ENCODE data around the gene RRP36.

Gene RRP36

GRCh38 chr6:43054206-43054943 is 33.0 kb downstream of the RRP36 start:
- intact Hi-C loops (cut with micrococcal nuclease) = loop anchor here (10.0 kb wide), 1 partner anchor 70 kb away; the partner anchor contains the start of gene PPP2R5D

GRCh38 chr6:43055966-43056365 is 34.5 kb downstream of the RRP36 start:
- H3K27me3 Mint-ChIP-seq = no peaks in the 10 kb centered on the region
- H3K4me1 Mint-ChIP-seq (ENCODE audit: low read depth) = peaks cover 55% of the 10 kb centered on the region
- no peak overlapping the region for H3K4me3 Mint-ChIP-seq
- intact Hi-C loops (cut with micrococcal nuclease) = loop anchor here (10.0 kb wide), 1 partner anchor 71 kb away; the partner anchor contains the start of gene PPP2R5D
- H3K27ac Mint-ChIP-seq = no peak overlapping the region
- no peaks in the 10 kb centered on the region for H3K9me3 Mint-ChIP-seq
- H3K36me3 Mint-ChIP-seq (ENCODE audit: low read depth) = peaks cover 64% of the 10 kb centered on the region

More at GRCh38 chr6:43054206-43054943, 33.0 kb downstream of the RRP36 start:
- Mint-ChIP-seq H3K27ac (peak overlapping the region; percentile 95), H3K4me1 (ENCODE audit: low read depth) (peaks cover 48% of the 10 kb centered on the region), H3K4me3 (peak overlapping the region; percentile 94), H3K27me3 (no peaks in the 10 kb centered on the region), H3K9me3 (no peaks in the 10 kb centered on the region), H3K36me3 (ENCODE audit: low read depth) (peaks cover 74% of the 10 kb centered on the region)

GRCh38 chr6:43058531-43058930 is 37.1 kb downstream of the RRP36 start:
- peaks cover 36% of the 10 kb centered on the region for H3K4me1 Mint-ChIP-seq (ENCODE audit: low read depth)
- H3K36me3 Mint-ChIP-seq (ENCODE audit: low read depth) = peaks cover 56% of the 10 kb centered on the region
- peak overlapping the region; percentile 91 for H3K4me3 Mint-ChIP-seq
- intact Hi-C loops (cut with micrococcal nuclease) = loop anchor here (2.0 to 10.0 kb wide), 2 partner anchors 74 to 116 kb away; partner anchors contain the start of gene PPP2R5D
- no peaks in the 10 kb centered on the region for H3K9me3 Mint-ChIP-seq
- no peaks in the 10 kb centered on the region for H3K27me3 Mint-ChIP-seq
- peak overlapping the region; percentile 97 for H3K27ac Mint-ChIP-seq

- intact Hi-C loops (cut with micrococcal nuclease) = loop anchor here (1.0 to 10.0 kb wide), 3 partner anchors 45 to 115 kb away; partner anchors contain the start of genes KLHDC3 and PPP2R5D
- Mint-ChIP-seq H3K9me3 (no peaks in the 10 kb centered on the region), H3K4me1 (ENCODE audit: low read depth) (peaks cover 29% of the 10 kb centered on the region), H3K27me3 (no peaks in the 10 kb centered on the region), H3K27ac (peak within 1 kb of the TSS; percentile 97), H3K4me3 (peak within 1 kb of the TSS; percentile 91), H3K36me3 (ENCODE audit: low read depth) (peaks cover 48% of the 10 kb centered on the region)
Observed at GRCh38 chr6:43059168-43060033, 38.0 kb downstream of the RRP36 start, which contains the start of the genes KLC4 and MRPL2. Gene KLC4, plus strand, starts transcription at chr6:43059631. Its CDS starts 1,705 bp downstream, at chr6:43061336. Gene MRPL2, minus strand, starts transcription at chr6:43059434. Its CDS starts 53 bp downstream, at chr6:43059381.

GRCh38 chr6:43060034-43060754 is 38.8 kb downstream of the RRP36 start:
- intact Hi-C loops (cut with micrococcal nuclease) = no loop called here
- H3K4me3 Mint-ChIP-seq = peak overlapping the region; percentile 91
- no peaks in the 10 kb centered on the region for H3K27me3 Mint-ChIP-seq
- H3K36me3 Mint-ChIP-seq (ENCODE audit: low read depth) = peaks cover 46% of the 10 kb centered on the region
- H3K9me3 Mint-ChIP-seq = no peaks in the 10 kb centered on the region
- peak overlapping the region; percentile 97 for H3K27ac Mint-ChIP-seq
- H3K4me1 Mint-ChIP-seq (ENCODE audit: low read depth) = peaks cover 28% of the 10 kb centered on the region

DNA sequence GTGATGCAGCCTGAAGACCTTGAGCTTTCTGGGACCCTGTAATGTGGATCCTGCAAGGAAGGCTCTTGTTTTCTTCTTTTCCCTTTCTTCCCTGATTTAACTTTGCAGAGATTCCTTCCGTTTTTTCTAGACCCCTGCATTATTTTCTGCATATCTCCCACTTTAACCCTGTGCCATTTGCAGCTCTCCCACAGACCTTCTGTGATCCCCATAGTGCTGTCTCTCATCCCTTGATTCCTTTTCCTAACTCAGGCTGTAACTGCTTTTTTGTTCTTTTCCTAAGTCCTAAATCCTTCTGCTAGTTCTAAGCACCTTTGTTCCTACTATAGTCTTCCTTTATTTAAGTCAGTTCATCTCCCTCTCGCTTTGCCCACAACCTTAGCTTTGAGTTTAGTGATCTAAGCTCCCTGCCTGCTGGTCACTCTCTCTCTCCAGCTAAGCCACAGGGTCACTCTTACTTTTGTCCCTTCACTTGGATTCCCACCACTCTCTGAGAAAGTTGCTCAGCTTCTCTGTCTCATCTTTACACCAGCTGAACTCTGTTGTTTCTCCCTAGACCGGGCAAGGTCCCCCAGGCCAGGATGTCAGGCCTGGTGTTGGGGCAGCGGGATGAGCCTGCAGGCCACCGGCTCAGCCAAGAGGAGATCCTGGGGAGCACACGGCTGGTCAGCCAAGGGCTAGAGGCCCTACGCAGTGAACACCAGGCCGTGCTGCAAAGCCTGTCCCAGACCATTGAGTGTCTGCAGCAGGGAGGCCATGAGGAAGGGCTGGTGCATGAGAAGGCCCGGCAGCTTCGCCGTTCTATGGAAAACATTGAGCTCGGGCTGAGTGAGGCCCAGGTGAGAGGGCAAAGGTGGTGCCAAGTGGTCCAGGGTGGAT is 39.6 kb downstream of the RRP36 start:
- peaks cover 44% of the 10 kb centered on the region for H3K36me3 Mint-ChIP-seq (ENCODE audit: low read depth)
- H3K4me3 Mint-ChIP-seq = no peak overlapping the region
- H3K27ac Mint-ChIP-seq = no peak overlapping the region
- intact Hi-C loops (cut with micrococcal nuclease) = no loop called here
- no peaks in the 10 kb centered on the region for H3K27me3 Mint-ChIP-seq
- H3K4me1 Mint-ChIP-seq (ENCODE audit: low read depth) = peaks cover 28% of the 10 kb centered on the region
- no peaks in the 10 kb centered on the region for H3K9me3 Mint-ChIP-seq

DNA sequence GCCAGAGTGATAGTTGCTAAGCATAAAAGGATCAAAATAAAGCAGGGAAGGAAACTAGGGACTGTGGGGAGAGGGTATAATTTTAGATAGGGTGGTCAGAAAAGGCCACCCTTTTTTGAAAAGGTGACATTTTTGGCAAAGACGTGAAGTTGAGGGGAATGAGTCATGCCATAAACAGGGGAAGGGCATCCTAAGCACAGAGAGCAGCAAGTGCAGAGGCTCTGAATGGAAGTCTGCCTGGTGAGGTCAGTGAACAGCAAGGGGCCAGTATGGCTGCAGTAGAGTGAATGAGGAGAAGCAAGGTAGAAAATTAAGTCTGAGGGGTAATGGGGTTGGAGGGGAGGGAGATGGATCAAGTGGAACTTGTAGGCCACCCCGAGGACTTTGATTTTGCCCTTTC is 40.4 kb downstream of the RRP36 start:
- H3K9me3 Mint-ChIP-seq = no peaks in the 10 kb centered on the region

DNA sequence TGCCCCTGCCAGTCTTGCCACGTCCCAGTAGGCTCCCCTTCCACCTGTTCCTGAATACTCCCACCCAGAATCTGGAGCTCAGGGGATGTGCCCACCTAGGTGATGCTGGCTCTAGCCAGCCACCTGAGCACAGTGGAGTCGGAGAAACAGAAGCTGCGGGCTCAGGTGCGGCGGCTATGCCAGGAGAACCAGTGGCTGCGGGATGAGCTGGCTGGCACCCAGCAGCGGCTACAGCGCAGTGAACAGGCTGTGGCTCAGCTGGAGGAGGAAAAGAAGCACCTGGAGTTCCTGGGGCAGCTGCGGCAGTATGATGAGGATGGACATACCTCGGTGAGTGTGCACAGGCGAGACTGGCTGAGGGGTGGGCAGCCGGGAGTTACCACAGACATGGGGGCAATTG is 41.4 kb downstream of the RRP36 start:
- Mint-ChIP-seq H3K27me3 (no peaks in the 10 kb centered on the region), H3K36me3 (ENCODE audit: low read depth) (peaks cover 36% of the 10 kb centered on the region), H3K27ac (no peak overlapping the region), H3K9me3 (no peaks in the 10 kb centered on the region), H3K4me3 (no peak overlapping the region), H3K4me1 (ENCODE audit: low read depth) (peaks cover 27% of the 10 kb centered on the region)
- intact Hi-C loops (cut with micrococcal nuclease) = no loop called here

More for the DNA sequence above, 40.4 kb downstream of the RRP36 start:
- H3K4me1 Mint-ChIP-seq (ENCODE audit: low read depth) = peaks cover 28% of the 10 kb centered on the region
- no peaks in the 10 kb centered on the region for H3K27me3 Mint-ChIP-seq
- intact Hi-C loops (cut with micrococcal nuclease) = no loop called here
- no peak overlapping the region for H3K4me3 Mint-ChIP-seq
- no peak overlapping the region for H3K27ac Mint-ChIP-seq
- H3K36me3 Mint-ChIP-seq (ENCODE audit: low read depth) = peaks cover 45% of the 10 kb centered on the region

DNA sequence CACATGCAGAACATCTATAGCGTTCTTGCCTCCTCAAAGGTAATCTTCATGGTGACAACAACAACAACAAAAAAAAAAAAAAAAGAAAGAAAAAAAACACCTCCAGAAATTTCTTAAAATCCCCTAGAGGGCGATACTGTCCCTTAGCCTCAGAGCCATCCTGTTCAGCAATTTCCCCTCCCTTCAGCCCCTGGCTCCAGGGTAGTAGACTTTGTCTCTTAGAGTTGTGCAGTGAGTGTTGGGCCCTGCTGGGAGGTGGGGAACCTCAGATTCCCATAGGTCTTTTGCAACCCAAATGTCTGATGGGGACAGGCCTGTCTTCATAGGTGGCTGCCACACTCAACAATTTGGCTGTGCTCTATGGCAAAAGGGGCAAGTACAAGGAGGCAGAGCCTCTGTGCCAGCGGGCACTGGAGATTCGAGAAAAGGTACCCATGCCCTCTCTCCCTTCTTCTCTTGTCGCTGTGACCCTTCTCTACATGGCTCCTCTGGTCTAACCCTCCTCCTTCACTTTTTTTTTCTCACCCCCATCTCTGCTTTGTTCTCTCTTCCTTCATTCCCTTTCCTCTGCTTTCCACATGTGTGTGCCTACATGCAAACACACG is 48.7 kb downstream of the RRP36 start:
- intact Hi-C loops (cut with micrococcal nuclease) = no loop called here
- Mint-ChIP-seq H3K9me3 (no peaks in the 10 kb centered on the region), H3K27ac (no peak overlapping the region), H3K4me3 (no peak overlapping the region), H3K27me3 (peaks cover 2% of the 10 kb centered on the region), H3K36me3 (ENCODE audit: low read depth) (peaks cover 50% of the 10 kb centered on the region), H3K4me1 (ENCODE audit: low read depth) (no peaks in the 10 kb centered on the region)

- no peak overlapping the region for H3K4me3 Mint-ChIP-seq
- peaks cover 9% of the 10 kb centered on the region for H3K4me1 Mint-ChIP-seq (ENCODE audit: low read depth)
- intact Hi-C loops (cut with micrococcal nuclease) = no loop called here
- H3K9me3 Mint-ChIP-seq = no peaks in the 10 kb centered on the region
- H3K27ac Mint-ChIP-seq = no peak overlapping the region
- peaks cover 30% of the 10 kb centered on the region for H3K27me3 Mint-ChIP-seq
- peaks cover 36% of the 10 kb centered on the region for H3K36me3 Mint-ChIP-seq (ENCODE audit: low read depth)
Observed at GRCh38 chr6:43074847-43075669, 53.6 kb downstream of the RRP36 start.

- Mint-ChIP-seq H3K27ac (no peak within 1 kb of the TSS), H3K4me3 (peak within 1 kb of the TSS; percentile 66), H3K36me3 (ENCODE audit: low read depth) (peaks cover 29% of the 10 kb centered on the region), H3K9me3 (no peaks in the 10 kb centered on the region), H3K27me3 (peaks cover 30% of the 10 kb centered on the region), H3K4me1 (ENCODE audit: low read depth) (peaks cover 9% of the 10 kb centered on the region)
- intact Hi-C loops (cut with micrococcal nuclease) = no loop called here
Observed at GRCh38 chr6:43075670-43076463, 54.4 kb downstream of the RRP36 start, which contains the start of gene PTK7. Gene PTK7, plus strand, starts transcription at chr6:43076314. Its CDS starts 175 bp downstream, at chr6:43076489.
